GM12873 (cell line): ENCODE measurements around the gene LTA.

Experiments used
- CTCF ChIP-seq: IDR thresholded peaks from 2 replicates; pipeline ENCODE4 v1.5.1; 2012; ENCODE audit warnings: low read depth, mild to moderate bottlenecking, moderate library complexity, low read length, control low read depth; ENCODE audit not compliant: insufficient read depth; ENCODE audit errors: missing control alignments

Gene LTA

GRCh38 chr6:31544676-31545075 is 27.4 kb upstream of the LTA start:
- no peak for TF ChIP-seq CTCF

- no peak for TF ChIP-seq CTCF
Observed at GRCh38 chr6:31545291-31545690, 26.8 kb upstream of the LTA start.

GRCh38 chr6:31546339-31546957 is 25.6 kb upstream of the LTA start, which contains the start of gene ATP6V1G2:
ATP6V1G2 (minus strand) TSS chr6:31546608; CDS start chr6:31546559, 49 bp downstream.
- peak; percentile 96 for TF ChIP-seq CTCF

GRCh38 chr6:31546958-31547726 is 24.9 kb upstream of the LTA start, which contains the start of gene NFKBIL1:
NFKBIL1 (plus strand) TSS chr6:31547608; CDS start chr6:31547695, 87 bp downstream.
- no peak for TF ChIP-seq CTCF

- no peak for TF ChIP-seq CTCF
Observed at GRCh38 chr6:31547727-31548543, 24.2 kb upstream of the LTA start.

- no peak for TF ChIP-seq CTCF
Observed at GRCh38 chr6:31548544-31548873, 23.6 kb upstream of the LTA start.

- peak; percentile 77 for TF ChIP-seq CTCF
Observed at GRCh38 chr6:31551371-31551770, 20.7 kb upstream of the LTA start.
